Measurements from ENCODE around the gene MYO1B. TPM values are rescaled to one million over a fixed set of nuclear protein-coding genes. Genes with fewer than 3 reads are reported as not detected.

The MYO1B gene
- total RNA-seq, 1 experiment from 2014 or later, result 43.2 TPM

DNA sequence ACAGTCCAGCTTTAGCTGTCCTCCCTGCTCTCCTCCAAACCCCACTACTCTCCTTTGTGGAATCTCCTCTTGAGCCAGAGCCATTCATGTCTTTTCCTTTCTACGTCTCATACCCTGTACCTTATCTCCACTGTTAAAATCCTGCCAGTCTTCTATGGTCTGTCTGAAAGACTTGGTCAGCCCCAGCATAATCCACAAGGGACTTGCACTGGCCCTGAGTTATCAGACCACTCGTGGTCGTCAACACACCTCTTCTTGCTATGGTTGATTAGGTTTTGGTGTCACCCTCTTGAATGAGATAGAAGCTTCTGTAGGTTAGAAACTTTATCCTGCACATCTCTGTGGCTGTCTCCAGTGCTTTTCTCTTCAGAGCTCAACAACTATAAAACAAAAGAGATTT, 56.8 kb downstream of the MYO1B start:
- Histone ChIP-seq H4K91ac (ENCODE audit: insufficient read length, low read depth, low read length) (no peak overlapping the region), H3K4me1 (ENCODE audit: insufficient read depth, low read length) (no peaks in the 10 kb centered on the region), H3K14ac (ENCODE audit: insufficient read depth, low read length) (no peak overlapping the region), H4K5ac (ENCODE audit: insufficient read length, low read depth, low read length) (no peak overlapping the region), H4K8ac (replicated peaks; ENCODE audit: insufficient read length, low read depth, low read length) (no peak overlapping the region), H3K23ac (ENCODE audit: insufficient read length, low read depth, low read length) (no peak overlapping the region), H3K9ac (ENCODE audit: extremely low read depth, insufficient read length, low read length) (no peak overlapping the region), H2BK12ac (ENCODE audit: insufficient read length, low read depth, low read length) (no peak overlapping the region), H4K20me1 (ENCODE audit: control insufficient read depth, insufficient read depth, insufficient read length) (no peaks in the 10 kb centered on the region), H3K4ac (ENCODE audit: low read depth, low read length) (no peak overlapping the region), H3K18ac (ENCODE audit: insufficient read length, low read depth, low read length) (no peak overlapping the region), H3K4me2 (ENCODE audit: insufficient read depth, insufficient read length, low read length) (no peak overlapping the region), H2BK120ac (ENCODE audit: low read depth, low read length, poor library complexity, severe bottlenecking) (no peak overlapping the region), H2AFZ (ENCODE audit: low read length) (no peak overlapping the region), H3K23me2 (ENCODE audit: insufficient read length, low read depth, low read length, poor library complexity, severe bottlenecking) (no peaks in the 10 kb centered on the region), H2AK5ac (ENCODE audit: insufficient read length, low read length) (no peak overlapping the region), H2BK5ac (ENCODE audit: insufficient read length, low read length) (no peak overlapping the region), H3K56ac (ENCODE audit: insufficient read length, low read depth, low read length) (no peak overlapping the region), H2BK15ac (ENCODE audit: low read depth, low read length) (no peak overlapping the region), H3K79me1 (ENCODE audit: insufficient read depth, low read depth, low read length, poor library complexity, severe bottlenecking) (peaks cover 3% of the 10 kb centered on the region), H3K27me3 (ENCODE audit: insufficient read depth, low read length) (no peaks in the 10 kb centered on the region), H3K9me3 (ENCODE audit: control insufficient read depth, low read depth, low read length) (no peaks in the 10 kb centered on the region), H3K79me2 (ENCODE audit: insufficient read depth, low read length) (no peaks in the 10 kb centered on the region; the same call in 1 of the 2 replicates), H3K27ac (ENCODE audit: insufficient read length, low read depth, low read length) (no peak overlapping the region), H3T11ph (ENCODE audit: low read length) (no peak overlapping the region), H2BK20ac (ENCODE audit: low read depth, low read length, poor library complexity, severe bottlenecking) (no peak overlapping the region)
- H3K4me1 Mint-ChIP-seq, result peaks cover 15% of the 10 kb centered on the region in 2 experiments
- TF ChIP-seq, protein P1, sequence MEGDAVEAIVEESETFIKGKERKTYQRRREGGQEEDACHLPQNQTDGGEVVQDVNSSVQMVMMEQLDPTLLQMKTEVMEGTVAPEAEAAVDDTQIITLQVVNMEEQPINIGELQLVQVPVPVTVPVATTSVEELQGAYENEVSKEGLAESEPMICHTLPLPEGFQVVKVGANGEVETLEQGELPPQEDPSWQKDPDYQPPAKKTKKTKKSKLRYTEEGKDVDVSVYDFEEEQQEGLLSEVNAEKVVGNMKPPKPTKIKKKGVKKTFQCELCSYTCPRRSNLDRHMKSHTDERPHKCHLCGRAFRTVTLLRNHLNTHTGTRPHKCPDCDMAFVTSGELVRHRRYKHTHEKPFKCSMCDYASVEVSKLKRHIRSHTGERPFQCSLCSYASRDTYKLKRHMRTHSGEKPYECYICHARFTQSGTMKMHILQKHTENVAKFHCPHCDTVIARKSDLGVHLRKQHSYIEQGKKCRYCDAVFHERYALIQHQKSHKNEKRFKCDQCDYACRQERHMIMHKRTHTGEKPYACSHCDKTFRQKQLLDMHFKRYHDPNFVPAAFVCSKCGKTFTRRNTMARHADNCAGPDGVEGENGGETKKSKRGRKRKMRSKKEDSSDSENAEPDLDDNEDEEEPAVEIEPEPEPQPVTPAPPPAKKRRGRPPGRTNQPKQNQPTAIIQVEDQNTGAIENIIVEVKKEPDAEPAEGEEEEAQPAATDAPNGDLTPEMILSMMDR (conservative IDR thresholded peaks at IDR 0.05), result no peak
- no peaks in the 10 kb centered on the region for H3K9me3 Mint-ChIP-seq
- H3K27ac Mint-ChIP-seq, result no peak overlapping the region
- no peak overlapping the region for H3K4me3 Mint-ChIP-seq
- H3K36me3 Mint-ChIP-seq (ENCODE audit: insufficient read depth in 1 of 3, low read depth in 3 of 3), result peaks cover 0 to 4% (median 0%) of the 10 kb centered on the region in 3 experiments; a peak in 2 of 7 replicates
- no peaks in the 10 kb centered on the region for H3K27me3 Mint-ChIP-seq (ENCODE audit: low read depth)
- no peak for DNase-seq
- WGBS (ENCODE audit: extremely low coverage, insufficient read length, low lambda C conversion rate), result no CpG with 5 or more reads among the region's 3 CpGs

Measured in H9 (cell line).